ENCODE results near the gene LAMA3. TPM values are rescaled to one million over a fixed set of nuclear protein-coding genes. Genes with fewer than 3 reads are reported as not detected.

Gene LAMA3
- total RNA-seq, 2 donors from 2014 or later, result 0.58 to 1.3 TPM

DNA sequence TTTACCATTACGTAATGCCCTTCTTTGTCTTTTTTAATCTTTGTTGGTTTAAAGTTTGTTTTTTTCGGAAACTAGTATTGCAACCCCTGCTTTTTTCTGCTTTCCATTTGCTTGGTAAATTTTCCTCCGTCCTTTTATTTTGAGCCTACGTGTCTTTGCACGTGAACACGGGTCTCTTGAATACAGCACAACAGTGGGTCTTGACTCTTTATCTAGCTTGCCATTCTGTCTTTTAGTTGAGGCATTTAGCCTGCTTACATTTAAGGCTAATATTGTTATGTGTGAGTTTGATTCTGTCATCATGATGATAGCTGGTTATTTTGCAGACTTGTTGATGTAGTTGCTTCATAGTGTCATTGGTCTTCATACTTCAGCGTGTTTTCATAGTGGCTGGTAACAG, 287.9 kb downstream of the LAMA3 start:
- Mint-ChIP-seq H3K27ac (no peak overlapping the region), H3K9me3 (peaks cover 15% of the 10 kb centered on the region), H3K36me3 (ENCODE audit: low read depth) (no peaks in the 10 kb centered on the region), H3K4me3 (no peak overlapping the region), H3K4me1 (peaks cover 17% of the 10 kb centered on the region), H3K27me3 (ENCODE audit: insufficient read depth) (peaks cover 3% of the 10 kb centered on the region)
- Histone ChIP-seq H3K27ac (ENCODE audit: low read depth, low read length) (no peak overlapping the region), H3K9me3 (ENCODE audit: control insufficient read depth, low read length) (peaks cover 12% of the 10 kb centered on the region), H3K27me3 (ENCODE audit: control insufficient read depth, insufficient read depth, low read length, poor library complexity, severe bottlenecking) (no peaks in the 10 kb centered on the region), H3K9ac (ENCODE audit: extremely low read depth, low read length, poor library complexity, severe bottlenecking) (no peak overlapping the region), H3K36me3 (ENCODE audit: control insufficient read depth, insufficient read depth, low read length) (no peaks in the 10 kb centered on the region), H3K4me3 (ENCODE audit: low read length) (no peak overlapping the region), H3K4me1 (ENCODE audit: control insufficient read depth, insufficient read depth, low read length) (no peaks in the 10 kb centered on the region)
- WGBS, 2 experiments (ENCODE audit: insufficient coverage in 1 of 2, insufficient read length in 1 of 2), result 94 to 99% methylated on average over 7 of the region's 7 CpGs
- TF ChIP-seq, protein P1, sequence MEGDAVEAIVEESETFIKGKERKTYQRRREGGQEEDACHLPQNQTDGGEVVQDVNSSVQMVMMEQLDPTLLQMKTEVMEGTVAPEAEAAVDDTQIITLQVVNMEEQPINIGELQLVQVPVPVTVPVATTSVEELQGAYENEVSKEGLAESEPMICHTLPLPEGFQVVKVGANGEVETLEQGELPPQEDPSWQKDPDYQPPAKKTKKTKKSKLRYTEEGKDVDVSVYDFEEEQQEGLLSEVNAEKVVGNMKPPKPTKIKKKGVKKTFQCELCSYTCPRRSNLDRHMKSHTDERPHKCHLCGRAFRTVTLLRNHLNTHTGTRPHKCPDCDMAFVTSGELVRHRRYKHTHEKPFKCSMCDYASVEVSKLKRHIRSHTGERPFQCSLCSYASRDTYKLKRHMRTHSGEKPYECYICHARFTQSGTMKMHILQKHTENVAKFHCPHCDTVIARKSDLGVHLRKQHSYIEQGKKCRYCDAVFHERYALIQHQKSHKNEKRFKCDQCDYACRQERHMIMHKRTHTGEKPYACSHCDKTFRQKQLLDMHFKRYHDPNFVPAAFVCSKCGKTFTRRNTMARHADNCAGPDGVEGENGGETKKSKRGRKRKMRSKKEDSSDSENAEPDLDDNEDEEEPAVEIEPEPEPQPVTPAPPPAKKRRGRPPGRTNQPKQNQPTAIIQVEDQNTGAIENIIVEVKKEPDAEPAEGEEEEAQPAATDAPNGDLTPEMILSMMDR (conservative IDR thresholded peaks at IDR 0.05), result no peak
- no peak for DNase-seq

DNA sequence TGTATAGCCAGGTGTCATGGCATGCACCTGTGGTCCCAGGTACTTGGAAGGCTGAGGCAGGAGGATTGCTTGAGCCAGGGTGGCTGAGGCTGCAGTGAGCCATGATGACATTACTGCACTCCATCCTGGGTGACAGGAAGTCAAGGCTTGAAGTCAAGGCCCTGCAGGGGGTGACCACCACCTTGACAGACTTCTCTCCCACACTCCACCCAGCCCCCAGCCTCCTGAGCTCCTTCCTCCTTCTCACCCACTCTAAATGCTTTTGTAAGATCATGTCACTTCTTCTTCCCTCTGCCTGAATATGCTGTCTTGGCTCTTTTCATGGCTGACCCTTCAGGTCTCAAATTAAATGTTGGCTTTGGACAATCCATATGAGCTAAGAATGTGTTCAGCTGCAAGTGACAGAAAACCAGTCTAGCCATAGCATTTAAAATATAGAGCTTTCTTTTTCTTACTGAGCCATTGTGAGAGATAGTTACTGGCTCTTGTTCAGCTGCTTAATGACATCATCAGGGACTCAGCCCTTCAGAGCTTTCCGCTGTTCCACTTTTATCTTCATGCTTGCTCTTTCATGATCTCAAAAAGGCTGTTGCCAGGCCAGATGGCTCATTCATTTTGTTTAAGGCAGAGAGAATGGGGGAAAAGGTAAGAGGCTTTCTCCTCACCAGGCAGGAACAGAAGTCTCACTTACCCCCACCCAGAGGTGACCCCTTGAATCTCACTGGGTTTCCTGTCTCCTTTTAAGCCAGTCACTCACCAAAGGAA, 288.6 kb downstream of the LAMA3 start:
- no peak for DNase-seq
- H3K27me3 Mint-ChIP-seq (ENCODE audit: insufficient read depth), result peaks cover 3% of the 10 kb centered on the region
- Histone ChIP-seq H3K27me3 (ENCODE audit: control insufficient read depth, insufficient read depth, low read length, poor library complexity, severe bottlenecking) (no peaks in the 10 kb centered on the region), H3K9ac (ENCODE audit: extremely low read depth, low read length, poor library complexity, severe bottlenecking) (no peak overlapping the region), H3K4me3 (ENCODE audit: low read length) (no peak overlapping the region), H3K9me3 (ENCODE audit: control insufficient read depth, low read length) (peaks cover 12% of the 10 kb centered on the region), H3K36me3 (ENCODE audit: control insufficient read depth, insufficient read depth, low read length) (no peaks in the 10 kb centered on the region), H3K27ac (ENCODE audit: low read depth, low read length) (no peak overlapping the region), H3K4me1 (ENCODE audit: control insufficient read depth, insufficient read depth, low read length) (peaks cover 6% of the 10 kb centered on the region)
- H3K9me3 Mint-ChIP-seq, result peaks cover 15% of the 10 kb centered on the region
- WGBS, 2 experiments (ENCODE audit: insufficient coverage in 1 of 2, insufficient read length in 1 of 2), result 87% methylated on average over 1 of the region's 1 CpG; no CpG with 5 or more reads in 1 of the 2 experiments
- H3K27ac Mint-ChIP-seq, result no peak overlapping the region
- H3K4me1 Mint-ChIP-seq, result peaks cover 22% of the 10 kb centered on the region
- no peak overlapping the region for H3K4me3 Mint-ChIP-seq
- no peaks in the 10 kb centered on the region for H3K36me3 Mint-ChIP-seq (ENCODE audit: low read depth)
- TF ChIP-seq, protein P1 (conservative IDR thresholded peaks at IDR 0.05), result no peak

DNA sequence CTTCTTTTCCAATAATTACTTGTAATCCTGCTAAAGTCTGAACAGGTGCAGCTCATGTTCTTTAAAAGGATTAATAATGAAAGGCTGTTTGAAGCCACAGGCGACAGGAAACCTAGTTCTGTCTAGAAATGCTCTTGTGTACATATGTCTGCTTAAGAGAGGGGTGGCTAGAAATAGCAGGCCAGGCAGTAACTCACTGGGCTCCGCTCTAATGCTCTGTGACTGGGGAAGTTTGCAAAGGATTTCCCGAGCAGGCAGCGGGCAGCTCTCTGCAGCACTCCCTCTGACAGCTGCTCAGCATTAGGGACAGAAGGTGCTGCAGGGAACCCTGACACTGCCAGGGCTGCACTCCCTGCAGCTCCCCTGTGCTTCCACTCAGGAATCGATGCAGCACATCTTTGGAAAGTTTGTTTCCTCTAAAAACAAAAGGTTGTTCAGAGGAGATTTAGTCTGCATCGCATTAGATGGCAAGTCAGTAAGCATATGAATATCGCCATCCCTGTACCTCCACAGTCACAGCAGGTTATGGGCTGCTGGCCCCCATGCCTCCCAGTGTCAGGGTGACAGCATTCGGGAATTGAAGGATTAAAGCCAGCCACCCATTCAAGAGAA, 292.2 kb downstream of the LAMA3 start:
- Mint-ChIP-seq H3K27me3 (ENCODE audit: insufficient read depth) (peaks cover 3% of the 10 kb centered on the region), H3K9me3 (peaks cover 4% of the 10 kb centered on the region), H3K36me3 (ENCODE audit: low read depth) (no peaks in the 10 kb centered on the region), H3K4me3 (no peak overlapping the region), H3K4me1 (peaks cover 16% of the 10 kb centered on the region), H3K27ac (no peak overlapping the region)
- TF ChIP-seq, protein P1 (conservative IDR thresholded peaks at IDR 0.05), result no peak
- no peak overlapping the region for H3K9ac ChIP-seq (ENCODE audit: extremely low read depth, low read length, poor library complexity, severe bottlenecking)
- no peak overlapping the region for H3K4me3 ChIP-seq (ENCODE audit: low read length)
- no peak overlapping the region for H3K27ac ChIP-seq (ENCODE audit: low read depth, low read length)
- no peaks in the 10 kb centered on the region for H3K27me3 ChIP-seq (ENCODE audit: control insufficient read depth, insufficient read depth, low read length, poor library complexity, severe bottlenecking)
- peaks cover 8% of the 10 kb centered on the region for H3K9me3 ChIP-seq (ENCODE audit: control insufficient read depth, low read length)
- WGBS, 2 experiments (ENCODE audit: insufficient coverage in 1 of 2, insufficient read length in 1 of 2), result 64 to 70% methylated on average over 5 to 8 of the region's 8 CpGs
- H3K4me1 ChIP-seq (ENCODE audit: control insufficient read depth, insufficient read depth, low read length), result peaks cover 6% of the 10 kb centered on the region
- no peak for DNase-seq
- no peaks in the 10 kb centered on the region for H3K36me3 ChIP-seq (ENCODE audit: control insufficient read depth, insufficient read depth, low read length)

Measured in endodermal cell (in vitro differentiated cells).